ENCODE results near the gene FBXL22.

The FBXL22 gene

DNA sequence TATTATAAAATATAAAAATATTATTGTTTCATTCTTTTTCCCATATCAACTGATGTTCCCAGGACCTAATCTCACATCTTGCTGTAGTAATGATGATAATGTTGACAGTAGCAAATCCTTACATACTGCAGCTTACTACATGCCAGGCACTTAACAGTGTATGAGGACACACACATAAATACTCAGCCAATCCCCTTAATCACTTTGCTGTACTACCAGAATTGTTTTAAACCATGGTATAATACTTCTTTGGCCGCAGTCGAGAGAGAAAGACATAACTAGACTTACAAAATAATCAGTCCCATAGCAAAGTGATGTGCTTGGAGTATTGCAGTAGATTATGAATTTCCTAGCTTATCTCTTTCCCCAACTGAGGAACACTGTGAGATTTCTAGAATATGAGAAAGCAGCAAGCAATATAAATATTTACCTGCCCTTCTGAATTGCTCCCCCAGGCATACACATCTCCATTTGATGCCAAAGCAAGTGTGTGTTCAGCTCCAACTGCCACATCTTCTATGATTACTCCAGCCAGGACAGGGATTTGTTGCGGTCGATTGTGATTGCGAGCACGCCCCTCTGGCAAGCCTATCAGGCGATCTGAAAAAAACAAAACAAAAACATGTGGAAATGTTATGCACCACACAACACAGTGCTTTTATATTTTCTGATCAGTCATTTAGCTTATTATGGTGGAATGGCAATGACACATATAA lies 33.0 kb downstream of the FBXL22 start:
- Histone ChIP-seq H3K27ac (no peak overlapping the region), H3K4me3 (ENCODE audit: low read depth, low read length) (no peak overlapping the region), H3K27me3 (replicated peaks) (no peaks in the 10 kb centered on the region), H3K36me3 (replicated peaks) (peaks cover 42% of the 10 kb centered on the region)
- in situ Hi-C loops (cut with HindIII; ENCODE audit: low pct_ligation_motif_present, low sequenced_read_pairs): no loop called here
- no peak for DNase-seq
- TF ChIP-seq CTCF (IDR thresholded peaks at IDR 0.05; ENCODE audit: low read depth, low read length, missing control alignments): no peak

GRCh38 chr15:63633312-63633711 lies 36.1 kb downstream of the FBXL22 start:
- H3K4me3 ChIP-seq (ENCODE audit: low read depth, low read length): no peak overlapping the region
- H3K36me3 ChIP-seq (replicated peaks): peaks cover 33% of the 10 kb centered on the region
- in situ Hi-C loops (cut with HindIII; ENCODE audit: low pct_ligation_motif_present, low sequenced_read_pairs): no loop called here
- no peak for TF ChIP-seq CTCF (IDR thresholded peaks at IDR 0.05; ENCODE audit: low read depth, low read length, missing control alignments)
- DNase-seq: no peak
- no peaks in the 10 kb centered on the region for H3K27me3 ChIP-seq (replicated peaks)
- H3K27ac ChIP-seq: no peak overlapping the region

DNA sequence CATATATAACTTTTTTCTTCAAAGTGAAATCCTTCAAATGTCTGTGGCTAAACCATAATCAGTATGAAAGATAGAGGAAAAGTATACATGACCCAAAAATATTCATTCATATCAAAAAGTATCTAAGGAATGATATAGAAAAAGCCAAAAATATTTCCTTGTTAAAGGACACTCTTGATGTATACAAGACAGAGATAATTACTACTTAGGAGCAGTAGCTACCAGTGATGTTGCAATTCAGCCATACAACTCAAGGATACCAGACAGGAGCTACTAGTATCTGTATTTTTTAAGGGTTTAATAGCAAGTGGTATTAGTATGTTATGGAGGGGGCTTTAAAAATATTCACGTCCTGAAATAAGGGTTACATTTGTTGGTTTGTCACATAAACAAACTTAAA lies 37.0 kb downstream of the FBXL22 start:
- Histone ChIP-seq H3K27ac (no peak overlapping the region), H3K36me3 (replicated peaks) (peaks cover 36% of the 10 kb centered on the region), H3K27me3 (replicated peaks) (no peaks in the 10 kb centered on the region), H3K4me3 (ENCODE audit: low read depth, low read length) (no peak overlapping the region)
- TF ChIP-seq CTCF (IDR thresholded peaks at IDR 0.05; ENCODE audit: low read depth, low read length, missing control alignments): no peak
- in situ Hi-C loops (cut with HindIII; ENCODE audit: low pct_ligation_motif_present, low sequenced_read_pairs): no loop called here
- no peak for DNase-seq

DNA sequence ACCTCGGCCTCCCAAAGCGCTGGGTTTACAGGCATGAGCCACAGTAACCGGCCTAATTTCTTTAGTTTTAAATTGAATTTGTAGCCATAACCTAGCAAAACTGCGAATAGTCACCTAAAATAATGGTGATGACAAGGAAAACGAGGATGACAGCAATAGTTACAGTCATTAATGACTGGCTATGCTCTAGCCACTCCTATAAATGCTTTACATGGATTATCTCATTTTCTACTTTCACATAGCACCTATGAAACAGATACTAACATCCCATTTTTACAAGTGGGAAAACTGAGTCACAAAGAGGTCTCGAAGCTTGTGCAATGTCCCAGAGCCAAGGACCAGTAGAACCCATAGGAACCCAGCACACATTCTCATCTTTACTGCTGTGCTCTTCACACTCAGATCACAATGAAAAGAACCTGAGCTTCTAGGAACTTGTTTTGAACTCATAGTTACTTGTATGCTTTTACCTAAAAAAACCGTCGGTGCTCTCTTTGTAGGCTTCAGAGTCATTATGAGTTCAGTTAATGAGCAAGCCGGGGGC lies 39.4 kb downstream of the FBXL22 start:
- no peak for DNase-seq
- H3K4me3 ChIP-seq (ENCODE audit: low read depth, low read length): no peak overlapping the region
- H3K36me3 ChIP-seq (replicated peaks): peaks cover 45% of the 10 kb centered on the region
- in situ Hi-C loops (cut with HindIII; ENCODE audit: low pct_ligation_motif_present, low sequenced_read_pairs): no loop called here
- H3K27me3 ChIP-seq (replicated peaks): no peaks in the 10 kb centered on the region
- TF ChIP-seq CTCF (IDR thresholded peaks at IDR 0.05; ENCODE audit: low read depth, low read length, missing control alignments): no peak
- H3K27ac ChIP-seq: no peak overlapping the region

DNA sequence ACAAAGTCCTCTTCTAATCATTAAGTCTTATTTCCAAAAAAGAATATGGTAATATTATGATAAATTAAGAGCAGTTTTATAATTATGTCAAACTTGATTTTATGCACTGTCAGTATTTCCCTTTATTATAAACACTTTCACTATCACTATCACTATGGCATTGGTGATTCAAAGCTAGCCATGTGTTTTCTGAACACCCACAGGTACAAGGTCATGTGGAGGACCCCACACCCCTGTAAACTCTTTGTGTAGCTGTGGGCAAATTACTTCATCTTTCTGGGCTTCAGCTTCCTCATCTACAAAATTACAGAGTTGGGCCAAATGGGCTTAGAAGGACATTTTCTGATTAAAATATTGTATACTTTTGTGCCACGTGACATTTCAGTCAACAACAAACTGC lies 41.7 kb downstream of the FBXL22 start:
- no peak for DNase-seq
- H3K36me3 ChIP-seq (replicated peaks): peaks cover 36% of the 10 kb centered on the region
- in situ Hi-C loops (cut with HindIII; ENCODE audit: low pct_ligation_motif_present, low sequenced_read_pairs): no loop called here

More for the DNA sequence above, 41.7 kb downstream of the FBXL22 start:
- no peaks in the 10 kb centered on the region for H3K27me3 ChIP-seq (replicated peaks)
- H3K4me3 ChIP-seq (ENCODE audit: low read depth, low read length): no peak overlapping the region
- no peak for TF ChIP-seq CTCF (IDR thresholded peaks at IDR 0.05; ENCODE audit: low read depth, low read length, missing control alignments)
- no peak overlapping the region for H3K27ac ChIP-seq
